Endodermal cell (in vitro differentiated cells): ENCODE data around the gene GOLPH3. TPM values are rescaled to one million over a fixed set of nuclear protein-coding genes. Genes with fewer than 3 reads are reported as not detected.
A peak's percentile ranks its signal among the peaks of the same experiment; 100 is the strongest.

ENCODE experiments used
- DNase-seq: peaks from one replicate; pipeline ENCODE4 v3.0.0-alpha.2; 2017
- H3K27ac ChIP-seq: 2 replicates; pipeline ENCODE4 v1.5.1; 2013; ENCODE audit warnings: mild to moderate bottlenecking, low read depth, low read length, moderate library complexity
- H3K27me3 ChIP-seq: 2 replicates; pipeline ENCODE4 v1.6.1; 2013; ENCODE audit warnings: mild to moderate bottlenecking, low read length, moderate library complexity; ENCODE audit not compliant: insufficient read depth, control insufficient read depth, poor library complexity, severe bottlenecking
- H3K36me3 ChIP-seq: 2 replicates; pipeline ENCODE4 v1.7.0; 2013; ENCODE audit warnings: mild to moderate bottlenecking, low read length, moderate library complexity; ENCODE audit not compliant: control insufficient read depth, insufficient read depth
- H3K4me1 ChIP-seq: one replicate; pipeline ENCODE4 v1.7.0; 2013; ENCODE audit warnings: low read length; ENCODE audit not compliant: control insufficient read depth, insufficient read depth
- H3K4me3 ChIP-seq: 2 replicates; pipeline ENCODE4 v1.5.1; 2013; ENCODE audit warnings: mild to moderate bottlenecking, low read length, moderate library complexity
- H3K9ac ChIP-seq: 2 replicates; pipeline ENCODE4 v1.6.1; 2013; ENCODE audit warnings: mild to moderate bottlenecking, low read length, moderate library complexity; ENCODE audit not compliant: poor library complexity, severe bottlenecking; ENCODE audit errors: extremely low read depth
- H3K9me3 ChIP-seq: 2 replicates; pipeline ENCODE4 v1.6.1; 2013; ENCODE audit warnings: mild to moderate bottlenecking, low read length, moderate library complexity; ENCODE audit not compliant: control insufficient read depth
- H3K27ac Mint-ChIP-seq: 2 replicates; pipeline ENCODE4 v1.8.0; 2020; ENCODE audit warnings: mixed read lengths
- H3K27me3 Mint-ChIP-seq: 2 replicates; pipeline ENCODE4 v1.8.0; 2021; ENCODE audit warnings: mild to moderate bottlenecking, mixed read lengths; ENCODE audit not compliant: insufficient read depth
- H3K36me3 Mint-ChIP-seq: 2 replicates; pipeline ENCODE4 v1.8.0; 2020; ENCODE audit warnings: low read depth, mixed read lengths
- H3K4me1 Mint-ChIP-seq: 2 replicates; pipeline ENCODE4 v1.8.0; 2020; ENCODE audit warnings: mixed read lengths
- H3K4me3 Mint-ChIP-seq: 2 replicates; pipeline ENCODE4 v1.8.0; 2020; ENCODE audit warnings: mild to moderate bottlenecking, moderate library complexity, mixed read lengths
- H3K9me3 Mint-ChIP-seq: 2 replicates; pipeline ENCODE4 v1.8.0; 2020; ENCODE audit warnings: mild to moderate bottlenecking, mixed read lengths
- WGBS, 2 experiments: methylation state at CpG; one replicate each; pipeline versions ENCODE4 v1.1.5 to v1.1.7; 2013; ENCODE audit warnings: missing lambda C conversion rate in 2 of 2, mixed read lengths in 1 of 2; ENCODE audit not compliant: insufficient coverage in 1 of 2, insufficient read length in 1 of 2; 5-methylcytosine and 5-hydroxymethylcytosine counted together
- total RNA-seq, 2 donors: library from RNA; stranded (reverse); fragmentation: NEBNext Ultra II Directional in 1 of 2; extraction: Animal tissue kit (Norgen Biotek cat#: 25700) in 1 of 2; gene quantifications; 2 replicates in 1 of 2; 3 replicates in 1 of 2; pipeline ENCODE4 v1.2.1, GENCODE V29; 2021
- TF ChIP-seq, protein P1 (sequence below): fragments of 200-600 bp; sonication (generic); conservative IDR thresholded peaks from 2 replicates; pipeline ENCODE4 v1.5.0; 2021; ENCODE audit warnings: antibody characterized with exemption, mild to moderate bottlenecking

The GOLPH3 gene
- total RNA-seq, 2 donors from 2014 or later = 89.4 to 90.7 TPM

DNA sequence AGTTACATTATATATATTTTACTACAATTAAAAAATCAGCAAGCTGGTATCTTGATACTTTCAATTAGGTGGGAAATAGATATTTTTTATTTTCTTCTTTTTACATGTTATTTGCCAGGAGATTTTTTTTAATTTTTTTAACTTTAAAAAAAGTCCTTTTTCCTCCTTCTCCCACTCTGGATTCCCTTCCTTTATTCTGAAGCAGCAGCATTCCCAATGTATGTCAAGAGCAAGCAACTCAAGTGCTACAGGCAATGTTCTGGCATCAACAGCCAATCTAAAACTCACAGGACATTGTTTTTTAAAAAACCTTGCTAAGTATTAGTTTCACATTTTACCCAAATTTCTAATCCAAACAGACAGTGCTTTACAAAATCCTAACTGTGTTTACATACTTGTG lies 41.4 kb downstream of the GOLPH3 start:
- Histone ChIP-seq H3K4me3 (no peak overlapping the region), H3K27me3 (no peaks in the 10 kb centered on the region), H3K9me3 (no peaks in the 10 kb centered on the region), H3K4me1 (no peaks in the 10 kb centered on the region), H3K27ac (no peak overlapping the region), H3K36me3 (peaks cover 77% of the 10 kb centered on the region), H3K9ac (no peak overlapping the region)
- peak overlapping the region; percentile 22 for H3K27ac Mint-ChIP-seq
- no peak overlapping the region for H3K4me3 Mint-ChIP-seq
- TF ChIP-seq, protein P1, sequence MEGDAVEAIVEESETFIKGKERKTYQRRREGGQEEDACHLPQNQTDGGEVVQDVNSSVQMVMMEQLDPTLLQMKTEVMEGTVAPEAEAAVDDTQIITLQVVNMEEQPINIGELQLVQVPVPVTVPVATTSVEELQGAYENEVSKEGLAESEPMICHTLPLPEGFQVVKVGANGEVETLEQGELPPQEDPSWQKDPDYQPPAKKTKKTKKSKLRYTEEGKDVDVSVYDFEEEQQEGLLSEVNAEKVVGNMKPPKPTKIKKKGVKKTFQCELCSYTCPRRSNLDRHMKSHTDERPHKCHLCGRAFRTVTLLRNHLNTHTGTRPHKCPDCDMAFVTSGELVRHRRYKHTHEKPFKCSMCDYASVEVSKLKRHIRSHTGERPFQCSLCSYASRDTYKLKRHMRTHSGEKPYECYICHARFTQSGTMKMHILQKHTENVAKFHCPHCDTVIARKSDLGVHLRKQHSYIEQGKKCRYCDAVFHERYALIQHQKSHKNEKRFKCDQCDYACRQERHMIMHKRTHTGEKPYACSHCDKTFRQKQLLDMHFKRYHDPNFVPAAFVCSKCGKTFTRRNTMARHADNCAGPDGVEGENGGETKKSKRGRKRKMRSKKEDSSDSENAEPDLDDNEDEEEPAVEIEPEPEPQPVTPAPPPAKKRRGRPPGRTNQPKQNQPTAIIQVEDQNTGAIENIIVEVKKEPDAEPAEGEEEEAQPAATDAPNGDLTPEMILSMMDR = no peak
- DNase-seq = no peak
- H3K27me3 Mint-ChIP-seq = no peaks in the 10 kb centered on the region
- no peaks in the 10 kb centered on the region for H3K9me3 Mint-ChIP-seq
- H3K4me1 Mint-ChIP-seq = peaks cover 15% of the 10 kb centered on the region
- H3K36me3 Mint-ChIP-seq = peaks cover 47% of the 10 kb centered on the region

DNA sequence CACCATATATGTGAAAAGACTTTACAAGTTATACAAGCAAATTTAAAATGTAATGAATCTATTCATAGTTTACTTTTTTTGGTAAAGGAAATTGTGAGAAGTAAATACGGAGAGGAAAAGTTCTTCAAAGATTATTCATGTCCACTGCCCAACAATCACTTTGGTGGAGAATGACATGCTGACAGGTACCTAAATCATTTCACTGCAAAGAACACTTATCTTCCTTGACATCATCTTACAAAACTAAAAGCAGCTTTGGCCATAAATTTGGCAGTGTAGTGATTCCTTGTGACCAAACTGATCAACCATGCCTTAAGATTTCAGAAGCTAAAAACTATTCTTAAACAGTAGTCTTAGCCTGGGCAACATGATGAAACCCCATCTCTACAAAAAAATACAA lies 42.5 kb downstream of the GOLPH3 start:
- DNase-seq = no peak
- no peak overlapping the region for H3K4me3 ChIP-seq
- H3K27me3 Mint-ChIP-seq = no peaks in the 10 kb centered on the region
- H3K9me3 ChIP-seq = no peaks in the 10 kb centered on the region
- H3K36me3 ChIP-seq = peaks cover 85% of the 10 kb centered on the region
- H3K4me1 Mint-ChIP-seq = peaks cover 18% of the 10 kb centered on the region
- no peak overlapping the region for H3K27ac Mint-ChIP-seq
- no peaks in the 10 kb centered on the region for H3K27me3 ChIP-seq
- no peaks in the 10 kb centered on the region for H3K9me3 Mint-ChIP-seq
- TF ChIP-seq, protein P1 = no peak
- 100% methylated on average over 1 of the region's 1 CpG; no CpG with 5 or more reads in 1 of the 2 experiments for WGBS, 2 experiments
- H3K27ac ChIP-seq = no peak overlapping the region
- H3K4me1 ChIP-seq = no peaks in the 10 kb centered on the region
- peaks cover 49% of the 10 kb centered on the region for H3K36me3 Mint-ChIP-seq
- no peak overlapping the region for H3K9ac ChIP-seq
- H3K4me3 Mint-ChIP-seq = no peak overlapping the region

- no peak overlapping the region for H3K4me3 Mint-ChIP-seq
- H3K36me3 ChIP-seq = peaks cover 89% of the 10 kb centered on the region
- H3K9me3 ChIP-seq = no peaks in the 10 kb centered on the region
- H3K27me3 Mint-ChIP-seq = no peaks in the 10 kb centered on the region
- H3K9me3 Mint-ChIP-seq = no peaks in the 10 kb centered on the region
- H3K36me3 Mint-ChIP-seq = peaks cover 53% of the 10 kb centered on the region
- H3K27ac ChIP-seq = no peak overlapping the region
- H3K27me3 ChIP-seq = no peaks in the 10 kb centered on the region
- DNase-seq = no peak
- no peak overlapping the region for H3K4me3 ChIP-seq
- no peaks in the 10 kb centered on the region for H3K4me1 ChIP-seq
- TF ChIP-seq, protein P1 = no peak
- 88 to 95% methylated on average over 3 of the region's 3 CpGs for WGBS, 2 experiments
- H3K27ac Mint-ChIP-seq = peak overlapping the region; percentile 76
- H3K4me1 Mint-ChIP-seq = peaks cover 18% of the 10 kb centered on the region
- no peak overlapping the region for H3K9ac ChIP-seq
These were observed 43.3 kb downstream of the GOLPH3 start for GRCh38 chr5:32130865-32131264.
